Chondrocyte (in vitro differentiated cells): ENCODE results near the gene ACVR2B. TPM values are rescaled to one million over a fixed set of nuclear protein-coding genes. Genes with fewer than 3 reads are reported as not detected.

ENCODE experiments used
- DNase-seq: peaks from one replicate; pipeline ENCODE4 v3.0.0; 2021; ENCODE audit warnings: mixed read lengths, low spot score
- H3K27ac Mint-ChIP-seq: one replicate; pipeline ENCODE4 v1.8.0; 2021; ENCODE audit warnings: mild to moderate bottlenecking, moderate library complexity, mixed read lengths; ENCODE audit not compliant: unreplicated experiment
- H3K27me3 Mint-ChIP-seq: 2 replicates; pipeline ENCODE4 v1.8.0; 2021; ENCODE audit warnings: low read depth, mixed read lengths
- H3K36me3 Mint-ChIP-seq: 2 replicates; pipeline ENCODE4 v1.8.0; 2021; ENCODE audit warnings: low read depth, mixed read lengths
- H3K4me1 Mint-ChIP-seq: 2 replicates; pipeline ENCODE4 v1.8.0; 2021; ENCODE audit warnings: low read depth, mild to moderate bottlenecking, mixed read lengths
- H3K4me3 Mint-ChIP-seq: one replicate; pipeline ENCODE4 v1.8.0; 2021; ENCODE audit warnings: mild to moderate bottlenecking, moderate library complexity, mixed read lengths; ENCODE audit not compliant: unreplicated experiment
- H3K9me3 Mint-ChIP-seq: 2 replicates; pipeline ENCODE4 v1.8.0; 2021; ENCODE audit warnings: low read depth, mixed read lengths
- total RNA-seq: library from RNA; stranded (reverse); gene quantifications from 3 replicates; pipeline ENCODE4 v1.2.1, GENCODE V29; 2021
- TF ChIP-seq, protein P1 (sequence below): fragments of 200-600 bp; sonication (generic); IDR thresholded peaks from 2 replicates; pipeline ENCODE4 v1.5.0; 2021; ENCODE audit warnings: antibody characterized with exemption, mild to moderate bottlenecking, moderate library complexity

Gene ACVR2B
- total RNA-seq, 1 donor from 2014 or later, result 4.3 TPM

- H3K9me3 Mint-ChIP-seq, result no peaks in the 10 kb centered on the region
- H3K4me1 Mint-ChIP-seq, result no peaks in the 10 kb centered on the region
- no peaks in the 10 kb centered on the region for H3K27me3 Mint-ChIP-seq
- peaks cover 11% of the 10 kb centered on the region for H3K36me3 Mint-ChIP-seq
- DNase-seq, result no peak
- no peak overlapping the region for H3K27ac Mint-ChIP-seq
- TF ChIP-seq, protein P1, sequence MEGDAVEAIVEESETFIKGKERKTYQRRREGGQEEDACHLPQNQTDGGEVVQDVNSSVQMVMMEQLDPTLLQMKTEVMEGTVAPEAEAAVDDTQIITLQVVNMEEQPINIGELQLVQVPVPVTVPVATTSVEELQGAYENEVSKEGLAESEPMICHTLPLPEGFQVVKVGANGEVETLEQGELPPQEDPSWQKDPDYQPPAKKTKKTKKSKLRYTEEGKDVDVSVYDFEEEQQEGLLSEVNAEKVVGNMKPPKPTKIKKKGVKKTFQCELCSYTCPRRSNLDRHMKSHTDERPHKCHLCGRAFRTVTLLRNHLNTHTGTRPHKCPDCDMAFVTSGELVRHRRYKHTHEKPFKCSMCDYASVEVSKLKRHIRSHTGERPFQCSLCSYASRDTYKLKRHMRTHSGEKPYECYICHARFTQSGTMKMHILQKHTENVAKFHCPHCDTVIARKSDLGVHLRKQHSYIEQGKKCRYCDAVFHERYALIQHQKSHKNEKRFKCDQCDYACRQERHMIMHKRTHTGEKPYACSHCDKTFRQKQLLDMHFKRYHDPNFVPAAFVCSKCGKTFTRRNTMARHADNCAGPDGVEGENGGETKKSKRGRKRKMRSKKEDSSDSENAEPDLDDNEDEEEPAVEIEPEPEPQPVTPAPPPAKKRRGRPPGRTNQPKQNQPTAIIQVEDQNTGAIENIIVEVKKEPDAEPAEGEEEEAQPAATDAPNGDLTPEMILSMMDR, result peak; percentile 94
- no peak overlapping the region for H3K4me3 Mint-ChIP-seq
Measured at GRCh38 chr3:38479431-38480092, 25.9 kb downstream of the ACVR2B start.

- H3K27ac Mint-ChIP-seq, result no peak overlapping the region
- TF ChIP-seq, protein P1, result peak; percentile 61
- no peak for DNase-seq
- H3K36me3 Mint-ChIP-seq, result peaks cover 13% of the 10 kb centered on the region
- no peaks in the 10 kb centered on the region for H3K4me1 Mint-ChIP-seq
- H3K4me3 Mint-ChIP-seq, result no peak overlapping the region
- no peaks in the 10 kb centered on the region for H3K9me3 Mint-ChIP-seq
- no peaks in the 10 kb centered on the region for H3K27me3 Mint-ChIP-seq
Measured at GRCh38 chr3:38480093-38480445, 26.4 kb downstream of the ACVR2B start.

DNA sequence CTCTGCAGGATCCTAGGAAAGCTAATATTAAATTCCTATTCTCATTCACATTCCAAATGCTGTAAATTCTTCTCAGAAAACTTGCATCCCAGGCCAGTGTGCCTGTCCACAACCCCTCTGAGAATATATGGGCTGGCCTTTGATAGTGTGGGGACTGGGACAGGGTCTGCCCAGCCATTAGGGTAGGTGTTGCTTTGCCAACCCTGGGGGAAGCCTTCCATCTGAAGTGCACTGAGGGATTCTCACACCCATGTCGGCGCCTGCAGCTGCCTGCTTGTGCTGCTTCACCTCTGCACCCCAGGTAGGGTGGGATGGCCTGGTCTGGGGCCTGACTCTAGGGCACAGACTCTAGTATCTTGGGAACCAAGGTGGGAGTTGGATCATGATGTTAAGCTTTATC, 27.2 kb downstream of the ACVR2B start:
- DNase-seq, result no peak
- Mint-ChIP-seq H3K36me3 (peaks cover 13% of the 10 kb centered on the region), H3K4me3 (no peak overlapping the region), H3K9me3 (no peaks in the 10 kb centered on the region), H3K27ac (no peak overlapping the region), H3K27me3 (no peaks in the 10 kb centered on the region), H3K4me1 (no peaks in the 10 kb centered on the region)
- TF ChIP-seq, protein P1, result no peak

GRCh38 chr3:38482951-38483350, 29.3 kb downstream of the ACVR2B start:
- Mint-ChIP-seq H3K4me1 (no peaks in the 10 kb centered on the region), H3K36me3 (peaks cover 15% of the 10 kb centered on the region), H3K4me3 (no peak overlapping the region), H3K27ac (no peak overlapping the region), H3K9me3 (no peaks in the 10 kb centered on the region), H3K27me3 (no peaks in the 10 kb centered on the region)
- TF ChIP-seq, protein P1, result no peak
- no peak for DNase-seq

GRCh38 chr3:38487323-38487722, 33.6 kb downstream of the ACVR2B start:
- Mint-ChIP-seq H3K4me3 (no peak overlapping the region), H3K27ac (no peak overlapping the region), H3K4me1 (no peaks in the 10 kb centered on the region), H3K9me3 (no peaks in the 10 kb centered on the region), H3K27me3 (no peaks in the 10 kb centered on the region), H3K36me3 (peaks cover 13% of the 10 kb centered on the region)
- TF ChIP-seq, protein P1, result no peak
- no peak for DNase-seq
